ENCODE results near the gene KLHDC8A.

- TF ChIP-seq CTCF (IDR thresholded peaks at IDR 0.05 in 4 of 5, conservative IDR thresholded peaks at IDR 0.05 in 1 of 5) (no peak), POLR2A (IDR thresholded peaks at IDR 0.05) (no peak)
These were observed 37.4 kb downstream of the KLHDC8A start for GRCh38 chr1:205319081-205320018.

Data from gastrocnemius medialis (tissue), 4 donors.